GM19023 (cell line): ENCODE measurements around the gene CTNNA3.
"Not testable (repeated sequence)": the region's sequence is repeated elsewhere in the genome, so short reads cannot be mapped to it uniquely, and the experiment has no call there.

Experiments
- ATAC-seq: cut with Tn5 transposase; IDR thresholded peaks from one replicate; pipeline ENCODE4 v1.9.1; 2021; ENCODE audit warnings: mild to moderate bottlenecking, moderate library complexity; ENCODE audit not compliant: unreplicated experiment

CTNNA3 gene

GRCh38 chr10:67519434-67519833 is 176.6 kb downstream of the CTNNA3 start:
- ATAC-seq = no peak

- ATAC-seq = no peak
Measured at GRCh38 chr10:67518756-67519155, 177.2 kb downstream of the CTNNA3 start.

DNA sequence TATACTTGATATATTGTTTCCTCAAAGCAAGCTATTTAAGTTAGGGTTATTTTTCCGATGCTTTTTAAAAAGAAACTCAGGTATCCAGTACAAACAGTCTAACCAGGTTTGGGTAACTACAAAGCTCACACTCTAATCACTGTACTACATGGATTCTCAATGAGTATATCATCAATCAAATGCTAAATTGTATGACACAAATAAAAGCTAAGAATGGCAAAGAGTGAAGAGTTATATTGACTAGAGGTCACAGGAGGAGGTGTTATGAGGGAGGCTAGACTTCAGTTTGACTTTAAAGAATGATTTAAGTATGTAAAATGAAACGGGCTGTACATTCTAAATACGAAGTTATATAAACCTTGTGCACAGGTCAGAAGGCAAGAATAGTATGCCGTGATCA is 178.0 kb downstream of the CTNNA3 start:
- ATAC-seq = no peak

DNA sequence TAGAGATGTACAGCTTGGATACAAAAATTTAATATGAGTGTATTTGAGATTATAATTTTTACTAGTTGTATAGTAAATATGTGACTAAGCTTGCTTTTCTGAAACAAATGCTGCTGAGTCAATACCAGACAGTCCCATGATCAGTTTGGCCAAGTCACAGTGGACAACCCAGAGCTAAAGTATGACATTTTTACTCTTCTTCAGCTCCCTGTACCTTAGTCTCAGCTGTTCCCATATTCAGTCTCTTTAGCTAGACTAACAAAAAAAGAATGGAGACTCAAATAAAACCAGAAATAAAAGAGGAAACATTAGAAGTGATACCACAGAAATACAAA is 189.3 kb downstream of the CTNNA3 start:
- ATAC-seq = no peak

DNA sequence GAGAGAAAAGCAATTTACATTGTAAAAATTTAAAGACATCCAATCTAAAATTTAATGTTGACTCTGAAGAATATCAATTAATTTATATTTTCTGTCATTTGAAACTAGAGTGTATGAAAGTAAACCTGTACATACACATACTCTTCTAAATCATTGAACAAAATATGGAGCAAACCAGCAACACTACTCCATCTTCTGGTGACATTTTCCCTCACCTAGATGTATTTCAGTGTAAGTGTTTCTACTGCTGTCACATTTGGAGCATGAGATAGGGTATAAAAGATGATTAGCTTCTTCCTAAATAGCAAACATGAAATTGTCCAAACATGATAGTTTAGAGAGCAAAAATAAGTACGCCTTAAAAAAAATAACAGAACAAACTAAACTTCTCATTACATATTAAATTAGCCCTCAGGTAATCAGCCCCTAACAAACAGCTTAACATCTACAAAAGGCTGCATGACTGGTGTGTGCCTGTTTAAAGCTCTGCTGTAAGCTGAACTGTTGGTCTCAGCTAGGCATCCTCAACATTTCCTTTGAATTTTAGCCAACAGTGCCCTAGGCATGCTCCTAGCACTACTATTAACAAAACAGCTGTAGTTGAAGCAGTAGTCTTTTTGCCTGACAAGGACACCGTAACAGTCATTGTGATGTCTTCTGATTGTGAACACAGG is 189.8 kb downstream of the CTNNA3 start:
- no peak for ATAC-seq

- ATAC-seq = no peak
Measured at GRCh38 chr10:67492317-67493019, 203.5 kb downstream of the CTNNA3 start.

GRCh38 chr10:67487906-67488619 is 207.9 kb downstream of the CTNNA3 start:
- ATAC-seq = no peak

DNA sequence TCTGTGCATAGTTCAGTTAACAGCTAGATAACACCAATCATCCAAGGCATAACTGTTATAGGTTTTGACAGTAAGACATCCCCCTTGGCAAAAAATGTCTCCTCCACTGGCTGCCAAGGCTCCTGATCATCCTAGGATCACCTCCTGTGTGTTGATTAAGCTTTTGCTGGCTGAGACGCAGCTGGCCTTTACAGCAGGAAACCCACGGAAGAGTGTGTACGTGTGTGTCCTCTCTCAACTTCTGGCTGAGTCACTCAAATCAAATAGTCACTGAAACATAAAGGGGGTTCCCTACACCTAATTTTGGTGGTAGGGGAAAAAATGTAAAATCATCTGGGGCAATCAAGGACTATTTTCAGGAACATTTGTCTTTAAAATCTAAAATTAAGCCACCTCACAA is 208.8 kb downstream of the CTNNA3 start:
- no peak for ATAC-seq

DNA sequence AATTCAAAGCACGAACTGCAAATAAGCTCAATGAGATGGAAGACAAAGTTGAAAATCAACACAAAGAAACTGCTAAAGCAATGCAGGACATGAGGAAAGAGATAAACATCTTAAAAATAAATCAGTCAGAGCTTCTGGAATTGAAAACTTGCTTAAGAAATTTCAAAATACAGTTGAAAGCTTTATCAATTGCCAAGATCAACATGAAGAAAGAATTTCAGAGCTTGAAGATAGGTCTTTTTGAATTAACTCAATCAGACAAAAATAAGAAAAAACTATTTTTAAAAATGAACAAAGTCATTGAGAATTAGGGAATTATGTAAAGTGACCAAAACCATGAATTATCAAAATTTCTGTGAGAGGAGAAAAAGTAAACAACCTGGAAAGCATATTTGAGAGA is 218.1 kb downstream of the CTNNA3 start:
- no peak for ATAC-seq

- ATAC-seq = no peak
Measured at GRCh38 chr10:67476201-67476600, 219.8 kb downstream of the CTNNA3 start.

- no peak for ATAC-seq
Measured at GRCh38 chr10:67473850-67474633, 222.0 kb downstream of the CTNNA3 start.

DNA sequence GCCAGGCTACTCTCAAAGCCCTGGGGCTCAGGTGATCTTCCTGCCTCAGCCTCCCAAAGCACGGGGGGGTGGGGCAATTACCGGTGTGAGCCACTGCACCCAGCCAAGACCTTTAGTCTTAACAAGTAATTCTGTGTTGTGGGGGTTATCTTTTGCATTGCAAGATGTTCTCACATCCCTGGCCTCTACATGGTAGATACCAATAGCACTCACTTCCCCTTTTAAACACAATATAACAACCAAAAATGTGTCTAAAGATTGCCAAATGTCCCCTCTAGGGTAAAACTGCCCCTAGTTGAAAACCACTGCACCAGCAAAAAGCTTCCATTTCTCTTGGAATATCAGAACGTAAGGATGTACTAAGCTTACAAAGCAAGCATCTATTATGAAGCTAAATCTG is 225.0 kb downstream of the CTNNA3 start:
- ATAC-seq = no peak

DNA sequence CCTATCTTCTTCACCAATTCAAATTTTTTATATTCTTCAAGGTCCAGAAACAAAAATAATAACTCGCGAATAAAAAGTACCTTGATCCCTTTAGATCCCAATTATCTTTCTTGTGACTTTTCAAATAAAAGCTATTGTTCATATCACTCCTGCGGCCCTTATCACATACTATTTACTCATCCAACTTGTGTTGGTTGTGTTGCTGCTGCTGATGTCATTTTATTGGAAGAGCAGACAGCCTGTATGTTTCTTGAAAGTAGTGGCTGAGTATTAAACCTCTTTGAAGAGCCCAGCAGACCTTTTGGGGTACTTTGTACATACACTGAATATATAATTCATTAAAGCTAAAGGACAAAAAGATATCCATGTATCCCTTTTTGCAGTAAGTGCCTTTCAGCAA is 231.7 kb downstream of the CTNNA3 start:
- no peak for ATAC-seq

DNA sequence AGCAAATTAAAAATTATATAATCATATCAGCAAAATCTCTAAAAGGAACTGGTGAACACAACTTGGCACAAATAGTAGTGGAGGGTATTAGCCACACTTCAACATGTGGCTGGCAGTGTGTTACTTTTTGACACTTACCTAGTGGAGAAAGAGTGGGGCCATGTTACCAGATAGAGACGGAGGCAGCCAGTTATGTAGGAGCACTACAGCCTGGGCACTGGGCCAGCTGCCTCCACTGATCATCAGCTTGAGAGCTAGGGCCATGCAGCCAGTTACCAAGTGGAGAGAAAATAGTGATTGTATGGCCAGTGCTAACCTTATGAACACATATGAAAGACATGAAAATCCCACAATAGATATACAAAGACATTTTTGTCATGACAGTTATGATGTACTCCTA is 243.1 kb downstream of the CTNNA3 start:
- ATAC-seq = no peak

DNA sequence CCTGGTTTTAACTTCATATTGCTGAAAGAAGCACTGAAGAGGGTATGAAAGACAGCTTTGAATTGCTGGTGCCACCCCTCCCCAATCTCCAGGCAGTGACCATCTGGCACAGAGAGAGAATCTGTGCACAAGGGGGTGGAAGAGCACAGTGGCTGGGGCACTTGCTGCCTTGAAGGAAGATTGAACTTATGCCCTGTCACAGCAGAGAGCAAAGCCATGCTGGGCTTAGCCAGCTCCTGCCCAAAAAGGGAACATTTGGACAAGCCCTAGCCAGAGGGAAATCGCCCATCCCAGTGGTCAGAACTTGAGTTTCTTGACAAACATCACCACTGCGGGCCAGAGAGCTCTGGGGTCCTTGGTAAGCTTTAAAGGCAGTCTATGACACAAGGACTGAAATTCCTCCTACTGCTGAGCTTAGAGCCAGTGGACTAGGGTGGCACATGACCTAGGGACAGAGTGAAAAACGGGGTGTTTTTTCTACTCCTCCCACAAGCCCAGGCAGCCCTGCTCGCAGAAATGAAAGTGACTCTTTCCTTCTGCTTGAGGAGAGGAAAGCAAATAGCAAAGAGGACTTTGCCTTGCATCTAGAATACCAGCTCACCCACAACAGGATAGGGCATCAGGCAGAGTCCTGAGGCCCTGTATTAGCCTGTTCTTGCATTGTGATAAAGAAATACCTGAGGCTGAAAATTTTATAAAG is 257.2 kb downstream of the CTNNA3 start:
- no peak for ATAC-seq

- ATAC-seq = no peak
Measured at GRCh38 chr10:67433276-67433675, 262.7 kb downstream of the CTNNA3 start.

DNA sequence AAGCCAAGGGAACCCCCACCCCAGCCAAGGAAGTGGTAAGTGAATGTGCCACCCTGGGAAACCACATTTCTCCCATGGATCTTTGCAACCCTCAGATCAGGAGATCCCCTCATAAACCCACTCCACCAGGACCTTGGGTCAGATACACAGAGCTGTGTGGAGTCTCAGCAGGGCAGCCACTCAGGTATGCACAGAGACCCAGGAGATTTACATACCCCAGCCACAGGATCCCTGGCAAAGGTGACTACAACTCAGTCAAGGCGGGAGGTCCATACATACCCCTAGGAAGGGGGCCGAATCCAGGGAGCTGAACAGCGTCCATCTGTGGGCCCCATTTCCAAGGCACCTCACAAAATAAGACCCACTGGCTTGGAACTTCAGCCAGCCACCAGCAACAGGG is 293.4 kb downstream of the CTNNA3 start:
- ATAC-seq = no peak

DNA sequence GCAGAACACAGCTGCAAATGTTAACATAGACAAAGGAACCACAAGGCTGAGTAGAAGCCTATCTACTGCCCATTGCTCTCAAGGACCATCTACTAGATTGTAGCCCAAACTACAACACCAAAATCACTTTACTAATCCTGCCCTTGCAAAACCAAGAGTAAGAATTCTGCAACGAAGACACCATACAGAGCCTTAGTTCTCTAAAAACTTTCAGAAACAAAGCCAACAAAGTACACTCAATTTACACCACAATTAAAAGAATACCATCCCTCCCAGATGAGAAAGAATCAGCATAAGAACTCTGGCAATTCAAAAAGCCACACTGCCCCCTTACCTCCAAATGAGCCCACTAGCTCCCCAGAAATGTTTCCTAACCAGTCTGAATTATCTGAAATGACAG is 294.3 kb downstream of the CTNNA3 start:
- ATAC-seq = no peak

- not testable (repeated sequence) for ATAC-seq
Measured at GRCh38 chr10:67386841-67387533, 309.0 kb downstream of the CTNNA3 start.

DNA sequence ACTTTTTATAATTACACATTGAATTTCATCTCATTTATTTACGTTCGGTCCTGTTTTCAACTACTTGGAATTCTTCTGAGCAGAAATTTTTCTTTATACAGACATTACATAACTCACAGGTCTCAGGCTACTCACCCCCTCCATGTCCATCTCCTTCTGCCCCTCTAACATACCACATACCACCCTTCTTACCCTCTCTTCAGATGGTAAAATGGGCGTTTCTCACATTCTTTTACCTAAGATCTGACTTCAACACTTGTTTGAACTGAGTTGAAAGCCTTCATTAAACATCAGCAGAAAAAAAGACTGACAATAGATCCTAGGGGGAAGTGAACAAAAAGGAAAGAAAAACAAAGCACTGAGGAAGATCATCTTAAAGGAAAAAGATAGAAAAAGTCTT is 309.7 kb downstream of the CTNNA3 start:
- ATAC-seq = no peak
